Activated CD4-positive, CD25-positive, alpha-beta regulatory T cell treated with anti-CD3 and anti-CD28 coated beads, Interleukin-2, amount 50 U/mL, for 72 hours (primary cell): ENCODE results near the gene NFIA.
A peak's percentile ranks its signal among the peaks of the same experiment; 100 is the strongest.
"Not testable (repeated sequence)": the region's sequence is repeated elsewhere in the genome, so short reads cannot be mapped to it uniquely, and the experiment has no call there.

Source experiments
- DNase-seq: peaks from one replicate; pipeline ENCODE4 v3.0.0; 2021

NFIA gene

GRCh38 chr1:61061601-61062000, 20.8 kb upstream of the NFIA start:
- not testable (repeated sequence) for DNase-seq

GRCh38 chr1:61064673-61065072, 17.7 kb upstream of the NFIA start:
- DNase-seq = no peak

- DNase-seq = no peak
These were observed 14.8 kb upstream of the NFIA start for GRCh38 chr1:61067446-61068019.

GRCh38 chr1:61070054-61070453, 12.3 kb upstream of the NFIA start:
- DNase-seq = no peak

GRCh38 chr1:61071205-61072130, 10.9 kb upstream of the NFIA start:
- no peak for DNase-seq

- DNase-seq = no peak
These were observed 8.5 kb upstream of the NFIA start for GRCh38 chr1:61073871-61074270.

- not testable (repeated sequence) for DNase-seq
These were observed 6.5 kb upstream of the NFIA start for GRCh38 chr1:61075833-61076232.

- peak; percentile 63 for DNase-seq
These were observed 5.4 kb upstream of the NFIA start for GRCh38 chr1:61076728-61077675.

- peak; percentile 64 for DNase-seq
These were observed 4.5 kb upstream of the NFIA start for GRCh38 chr1:61077676-61078541.

GRCh38 chr1:61078618-61079295, 3.6 kb upstream of the NFIA start:
- no peak for DNase-seq

GRCh38 chr1:61079296-61079897, 3.0 kb upstream of the NFIA start:
- no peak for DNase-seq

GRCh38 chr1:61079898-61080336, 2.4 kb upstream of the NFIA start:
- DNase-seq = no peak

- DNase-seq = no peak
These were observed 1.8 kb upstream of the NFIA start for GRCh38 chr1:61080413-61081143.

GRCh38 chr1:61081144-61081685, 1.1 kb upstream of the NFIA start:
- no peak for DNase-seq

GRCh38 chr1:61081686-61082310, 563 bp upstream of the NFIA start:
- DNase-seq = peak; percentile 54

- peak; percentile 33 for DNase-seq
These were observed 849 bp downstream of the NFIA start for GRCh38 chr1:61083013-61083806.

GRCh38 chr1:61083807-61084440, 1.6 kb downstream of the NFIA start:
- DNase-seq = no peak

- DNase-seq = no peak
These were observed 2.2 kb downstream of the NFIA start for GRCh38 chr1:61084491-61085031.
